Keratinocyte (primary cell): ENCODE measurements around the gene HLF.

Experiments used
- EZH2 ChIP-seq: IDR thresholded peaks from one replicate; pipeline ENCODE4 v1.6.1; 2012; ENCODE audit warnings: inconsistent platforms, mild to moderate bottlenecking, low read length, moderate library complexity
- TF ChIP-seq, protein P1 (sequence below), 3 experiments: IDR thresholded peaks in 1 of 3; conservative IDR thresholded peaks in 1 of 3; optimal IDR thresholded peaks in 1 of 3; 2 replicates in 2 of 3; 3 replicates in 1 of 3; pipeline versions ENCODE3 to v1.5.1; 2011; ENCODE audit warnings: low read length in 3 of 3, mild to moderate bottlenecking in 3 of 3, moderate library complexity in 2 of 3, control low read depth in 1 of 3, inconsistent platforms in 1 of 3; ENCODE audit not compliant: insufficient read depth in 2 of 3; ENCODE audit errors: extremely low read depth in 1 of 3

DNA sequence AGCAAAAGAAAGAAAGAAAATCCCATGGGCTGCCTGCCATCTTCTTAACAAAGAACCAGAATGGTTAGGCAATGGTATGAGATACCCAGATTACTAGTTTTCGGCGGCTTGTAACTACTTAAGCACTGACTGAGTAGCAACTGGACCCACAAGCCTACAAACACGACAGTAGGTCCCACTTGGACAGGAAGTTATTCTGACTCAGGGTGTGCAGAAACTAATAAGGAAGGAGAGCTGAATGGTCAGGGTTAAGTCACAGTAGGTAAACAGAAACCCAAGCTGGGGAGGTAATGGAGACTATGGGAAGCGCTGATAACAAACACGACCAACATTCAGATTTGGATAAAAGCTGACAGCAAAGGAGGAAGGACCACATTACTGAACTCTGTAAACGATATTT is 10.4 kb upstream of the HLF start:
- TF ChIP-seq EZH2, result no peak
- TF ChIP-seq, protein P1, sequence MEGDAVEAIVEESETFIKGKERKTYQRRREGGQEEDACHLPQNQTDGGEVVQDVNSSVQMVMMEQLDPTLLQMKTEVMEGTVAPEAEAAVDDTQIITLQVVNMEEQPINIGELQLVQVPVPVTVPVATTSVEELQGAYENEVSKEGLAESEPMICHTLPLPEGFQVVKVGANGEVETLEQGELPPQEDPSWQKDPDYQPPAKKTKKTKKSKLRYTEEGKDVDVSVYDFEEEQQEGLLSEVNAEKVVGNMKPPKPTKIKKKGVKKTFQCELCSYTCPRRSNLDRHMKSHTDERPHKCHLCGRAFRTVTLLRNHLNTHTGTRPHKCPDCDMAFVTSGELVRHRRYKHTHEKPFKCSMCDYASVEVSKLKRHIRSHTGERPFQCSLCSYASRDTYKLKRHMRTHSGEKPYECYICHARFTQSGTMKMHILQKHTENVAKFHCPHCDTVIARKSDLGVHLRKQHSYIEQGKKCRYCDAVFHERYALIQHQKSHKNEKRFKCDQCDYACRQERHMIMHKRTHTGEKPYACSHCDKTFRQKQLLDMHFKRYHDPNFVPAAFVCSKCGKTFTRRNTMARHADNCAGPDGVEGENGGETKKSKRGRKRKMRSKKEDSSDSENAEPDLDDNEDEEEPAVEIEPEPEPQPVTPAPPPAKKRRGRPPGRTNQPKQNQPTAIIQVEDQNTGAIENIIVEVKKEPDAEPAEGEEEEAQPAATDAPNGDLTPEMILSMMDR (optimal IDR thresholded peaks at IDR 0.05 in 1 of 3, IDR thresholded peaks at IDR 0.05 in 1 of 3, conservative IDR thresholded peaks at IDR 0.05 in 1 of 3; ENCODE audit: extremely low read depth in 1 of 3, insufficient read depth in 2 of 3, low read length in 3 of 3), result no peak
